SHP77 treated with DMSO at 0.1 percent for 48 hours (cell line): Measurements from ENCODE around the gene SESTD1.

ENCODE experiments used
- DNase-seq: peaks from one replicate; lab custom pipeline; 2025; lab: John Stamatoyannopoulos, UW

Gene SESTD1

GRCh38 chr2:179264368-179265081, at the start of gene SESTD1:
SESTD1 (minus strand) TSS chr2:179264832; CDS start chr2:179191841, 72,991 bp downstream.
- no peak for DNase-seq

GRCh38 chr2:179313057-179313456, 48.4 kb upstream of the SESTD1 start:
- no peak for DNase-seq

- no peak for DNase-seq
These were observed 46.5 kb upstream of the SESTD1 start for GRCh38 chr2:179311101-179311500.

GRCh38 chr2:179307616-179308371, 43.2 kb upstream of the SESTD1 start:
- DNase-seq: no peak

- DNase-seq: no peak
These were observed 40.5 kb upstream of the SESTD1 start for GRCh38 chr2:179305125-179305524.

GRCh38 chr2:179304424-179304823, 39.8 kb upstream of the SESTD1 start:
- no peak for DNase-seq

GRCh38 chr2:179302764-179303571, 38.3 kb upstream of the SESTD1 start:
- no peak for DNase-seq

- no peak for DNase-seq
These were observed 37.5 kb upstream of the SESTD1 start for GRCh38 chr2:179302149-179302548.

- no peak for DNase-seq
These were observed 34.0 kb upstream of the SESTD1 start for GRCh38 chr2:179298666-179299065.

GRCh38 chr2:179297927-179298326, 33.3 kb upstream of the SESTD1 start:
- no peak for DNase-seq

GRCh38 chr2:179290329-179290728, 25.7 kb upstream of the SESTD1 start:
- DNase-seq: no peak

- DNase-seq: no peak
These were observed 20.4 kb upstream of the SESTD1 start for GRCh38 chr2:179285060-179285459.

GRCh38 chr2:179277429-179278196, 13.0 kb upstream of the SESTD1 start:
- DNase-seq: no peak

- no peak for DNase-seq
These were observed 10.8 kb upstream of the SESTD1 start for GRCh38 chr2:179275253-179276012.

GRCh38 chr2:179274749-179275148, 10.1 kb upstream of the SESTD1 start:
- no peak for DNase-seq

- DNase-seq: no peak
These were observed 8.9 kb upstream of the SESTD1 start for GRCh38 chr2:179273461-179273962.

- DNase-seq: no peak
These were observed 8.0 kb upstream of the SESTD1 start for GRCh38 chr2:179272406-179273192.

GRCh38 chr2:179270689-179271088, 6.1 kb upstream of the SESTD1 start:
- DNase-seq: no peak

GRCh38 chr2:179268277-179268925, 3.8 kb upstream of the SESTD1 start:
- DNase-seq: no peak

- no peak for DNase-seq
These were observed 1.6 kb upstream of the SESTD1 start for GRCh38 chr2:179266271-179266670.
